Ascending aorta (tissue), 2 donors: ENCODE measurements around the gene CCDC33. TPM values are rescaled to one million over a fixed set of nuclear protein-coding genes. Genes with fewer than 3 reads are reported as not detected.

Experiments used
- DNase-seq, 2 donors: peaks; one replicate each; pipeline ENCODE4 v3.0.0-alpha.2; 2019; ENCODE audit warnings: low spot score in 2 of 2
- H3K27ac ChIP-seq, 2 donors: fragments of 200-600 bp; sonication (generic); one replicate each; pipeline ENCODE4 v1.5.1; 2016 to 2017; ENCODE audit warnings: mild to moderate bottlenecking in 1 of 2
- H3K27me3 ChIP-seq: fragments of 200-600 bp; sonication (generic); one replicate; pipeline ENCODE4 v1.5.1; 2017
- H3K36me3 ChIP-seq, 2 donors: fragments of 200-600 bp; sonication (generic); one replicate each; pipeline ENCODE4 v1.5.1; 2016
- H3K4me1 ChIP-seq, 2 donors: fragments of 200-600 bp; sonication (generic); one replicate each; pipeline ENCODE4 v1.5.1; 2016 to 2017; ENCODE audit warnings: mild to moderate bottlenecking in 1 of 2
- H3K4me3 ChIP-seq, 2 donors: fragments of 200-600 bp; sonication (generic); one replicate each; pipeline ENCODE4 v1.5.1; 2016 to 2017; ENCODE audit warnings: mild to moderate bottlenecking in 1 of 2
- H3K9me3 ChIP-seq, 2 donors: fragments of 200-600 bp; sonication (generic); one replicate each; pipeline ENCODE4 v1.5.1; 2016
- CTCF ChIP-seq, 3 experiments: fragments of 200-600 bp in 2 of 3; fragments of 450-650 bp in 1 of 3; sonication (generic) in 2 of 3; IDR thresholded peaks; one replicate each; pipeline ENCODE4 v1.5.1; 2016 to 2019; ENCODE audit warnings: antibody characterized with exemption in 3 of 3, mild to moderate bottlenecking in 1 of 3, moderate library complexity in 1 of 3
- intact Hi-C: fragments of 100-400 bp; cut with DNase I; formaldehyde crosslinking; loops from one replicate; pipeline ENCODE4 v1.15.1; 2023
- total RNA-seq: library from RNA; depleted of rRNA; stranded (reverse); fragments of >200 nt; gene quantifications from one replicate; pipeline ENCODE4 v1.1.0, GENCODE V29; 2016

Gene CCDC33
- total RNA-seq, 1 donor from 2014 or later: not detected

GRCh38 chr15:74311734-74312444 lies 75.8 kb downstream of the CCDC33 start:
- DNase-seq: no peak
- H3K27me3 ChIP-seq: no peaks in the 10 kb centered on the region
- H3K4me1 ChIP-seq: peaks cover 8 to 20% of the 10 kb centered on the region in 2 donors
- H3K36me3 ChIP-seq: no peaks in the 10 kb centered on the region
- no peak overlapping the region for H3K27ac ChIP-seq
- intact Hi-C loops: loop anchor here (10.0 kb wide), 2 partner anchors 257 to 357 kb away; no protein-coding TSS in a partner anchor
- TF ChIP-seq CTCF (IDR thresholded peaks at IDR 0.05): no peak
- H3K9me3 ChIP-seq: no peaks in the 10 kb centered on the region
- no peak overlapping the region for H3K4me3 ChIP-seq

- intact Hi-C loops: loop anchor here (10.0 kb wide), 2 partner anchors 258 to 358 kb away; no protein-coding TSS in a partner anchor
- Histone ChIP-seq H3K36me3 (no peaks in the 10 kb centered on the region), H3K9me3 (no peaks in the 10 kb centered on the region), H3K4me1 (peaks cover 8 to 26% of the 10 kb centered on the region in 2 donors), H3K4me3 (no peak overlapping the region), H3K27ac (no peak overlapping the region), H3K27me3 (no peaks in the 10 kb centered on the region)
- TF ChIP-seq CTCF (IDR thresholded peaks at IDR 0.05): no peak
- DNase-seq: no peak
Measured at GRCh38 chr15:74312445-74313007, 76.4 kb downstream of the CCDC33 start.

GRCh38 chr15:74313889-74314288 lies 77.8 kb downstream of the CCDC33 start:
- Histone ChIP-seq H3K27me3 (no peaks in the 10 kb centered on the region), H3K4me1 (peaks cover 16 to 36% of the 10 kb centered on the region in 2 donors), H3K27ac (no peak overlapping the region), H3K9me3 (no peaks in the 10 kb centered on the region), H3K4me3 (no peak overlapping the region), H3K36me3 (no peaks in the 10 kb centered on the region)
- intact Hi-C loops: loop anchor here (10.0 kb wide), 2 partner anchors 259 to 359 kb away; no protein-coding TSS in a partner anchor
- no peak for DNase-seq
- TF ChIP-seq CTCF (IDR thresholded peaks at IDR 0.05): no peak

- no peaks in the 10 kb centered on the region for H3K27me3 ChIP-seq
- no peak for TF ChIP-seq CTCF (IDR thresholded peaks at IDR 0.05)
- peaks cover 20 to 44% of the 10 kb centered on the region in 2 donors for H3K4me1 ChIP-seq
- intact Hi-C loops: loop anchor here (5.0 to 10.0 kb wide), 3 partner anchors 260 to 360 kb away; partner anchors contain the start of genes PML and STOML1
- no peaks in the 10 kb centered on the region for H3K36me3 ChIP-seq
- no peaks in the 10 kb centered on the region for H3K9me3 ChIP-seq
- H3K27ac ChIP-seq: peak overlapping the region; percentile 82 to 92
- H3K4me3 ChIP-seq: no peak overlapping the region
- DNase-seq: no peak
Measured at GRCh38 chr15:74314795-74315438, 78.8 kb downstream of the CCDC33 start.

GRCh38 chr15:74315626-74316025 lies 79.5 kb downstream of the CCDC33 start:
- no peaks in the 10 kb centered on the region for H3K36me3 ChIP-seq
- DNase-seq: no peak
- intact Hi-C loops: loop anchor here (2.0 to 10.0 kb wide), 4 partner anchors 105 to 361 kb away; partner anchors contain the start of genes PML and STOML1
- peaks cover 20 to 44% of the 10 kb centered on the region in 2 donors for H3K4me1 ChIP-seq
- peak overlapping the region; percentile 82 to 92 for H3K27ac ChIP-seq
- H3K9me3 ChIP-seq: no peaks in the 10 kb centered on the region
- H3K27me3 ChIP-seq: no peaks in the 10 kb centered on the region
- no peak overlapping the region for H3K4me3 ChIP-seq
- TF ChIP-seq CTCF (IDR thresholded peaks at IDR 0.05): no peak
